ENCODE results near the gene GNAQ.

DNA sequence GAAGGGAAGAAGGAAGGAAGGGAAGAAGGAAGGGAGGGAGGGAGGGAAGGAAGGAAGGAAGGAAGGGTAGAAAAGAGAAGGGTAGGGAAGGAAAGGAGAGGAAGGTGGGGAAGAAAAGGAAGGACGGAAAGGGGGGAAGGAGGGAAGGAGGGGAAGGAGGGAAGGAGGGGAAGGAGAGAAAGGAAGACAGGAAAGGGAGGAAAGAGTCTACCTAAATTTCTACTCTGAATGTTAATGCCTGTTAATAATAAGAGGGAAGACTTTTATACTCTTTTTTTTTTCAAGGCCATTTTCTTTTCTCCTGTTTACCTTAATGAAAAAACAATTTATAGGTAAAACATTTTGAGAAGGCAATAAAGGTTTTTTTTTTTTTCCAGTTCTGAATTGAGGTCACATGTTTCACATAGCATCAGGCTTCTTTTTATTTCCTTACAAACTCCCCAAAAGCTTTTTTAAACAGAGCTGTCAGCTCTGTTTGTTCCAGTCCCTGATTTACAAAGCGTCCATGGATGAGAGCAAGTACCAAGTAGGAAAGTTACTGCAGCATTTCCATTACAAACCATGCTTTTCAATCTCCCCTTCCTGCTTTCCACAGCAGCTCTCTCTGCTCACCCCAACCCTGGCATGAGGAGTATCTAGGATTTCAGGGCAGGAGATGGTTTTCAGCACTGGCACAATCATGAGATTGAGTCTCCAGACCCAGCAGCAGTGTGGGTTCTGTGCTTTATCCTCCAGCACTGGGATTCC lies 173.9 kb downstream of the GNAQ start:
- TF ChIP-seq, protein P1, sequence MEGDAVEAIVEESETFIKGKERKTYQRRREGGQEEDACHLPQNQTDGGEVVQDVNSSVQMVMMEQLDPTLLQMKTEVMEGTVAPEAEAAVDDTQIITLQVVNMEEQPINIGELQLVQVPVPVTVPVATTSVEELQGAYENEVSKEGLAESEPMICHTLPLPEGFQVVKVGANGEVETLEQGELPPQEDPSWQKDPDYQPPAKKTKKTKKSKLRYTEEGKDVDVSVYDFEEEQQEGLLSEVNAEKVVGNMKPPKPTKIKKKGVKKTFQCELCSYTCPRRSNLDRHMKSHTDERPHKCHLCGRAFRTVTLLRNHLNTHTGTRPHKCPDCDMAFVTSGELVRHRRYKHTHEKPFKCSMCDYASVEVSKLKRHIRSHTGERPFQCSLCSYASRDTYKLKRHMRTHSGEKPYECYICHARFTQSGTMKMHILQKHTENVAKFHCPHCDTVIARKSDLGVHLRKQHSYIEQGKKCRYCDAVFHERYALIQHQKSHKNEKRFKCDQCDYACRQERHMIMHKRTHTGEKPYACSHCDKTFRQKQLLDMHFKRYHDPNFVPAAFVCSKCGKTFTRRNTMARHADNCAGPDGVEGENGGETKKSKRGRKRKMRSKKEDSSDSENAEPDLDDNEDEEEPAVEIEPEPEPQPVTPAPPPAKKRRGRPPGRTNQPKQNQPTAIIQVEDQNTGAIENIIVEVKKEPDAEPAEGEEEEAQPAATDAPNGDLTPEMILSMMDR (IDR thresholded peaks at IDR 0.05) = no peak
- no peak for TF ChIP-seq POLR2A (IDR thresholded peaks at IDR 0.05)

Measured in body of pancreas (tissue), 4 donors.